GM19468 (cell line): ENCODE measurements around the gene ELAVL3.
"Not testable (repeated sequence)": the region's sequence is repeated elsewhere in the genome, so short reads cannot be mapped to it uniquely, and the experiment has no call there.

Source experiments
- ATAC-seq: cut with Tn5 transposase; IDR thresholded peaks from one replicate; pipeline ENCODE4 v1.9.1; 2021; ENCODE audit warnings: mild to moderate bottlenecking, moderate library complexity, moderate number of reproducible peaks; ENCODE audit not compliant: unreplicated experiment; ENCODE audit errors: extremely low read depth

The ELAVL3 gene

DNA sequence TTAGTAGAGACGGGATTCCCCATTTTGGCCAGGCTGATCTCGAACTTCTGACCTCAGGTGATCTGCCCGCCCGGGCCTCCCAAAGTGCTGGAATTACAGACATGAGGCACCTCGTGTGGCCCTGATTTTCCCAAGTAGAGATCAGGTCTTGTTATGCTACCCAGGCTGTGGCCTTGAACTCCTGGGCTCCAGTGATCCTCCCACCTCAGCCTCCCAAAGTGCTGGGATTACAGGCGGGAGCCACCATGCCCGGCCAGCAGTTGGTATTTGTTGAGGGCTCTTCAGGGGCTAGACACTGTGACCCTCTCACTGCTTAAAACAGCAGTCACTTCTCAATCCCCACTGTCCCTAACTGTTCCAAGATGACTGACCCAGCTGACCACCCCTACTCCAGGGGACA, 8.5 kb upstream of the ELAVL3 start:
- no peak for ATAC-seq

DNA sequence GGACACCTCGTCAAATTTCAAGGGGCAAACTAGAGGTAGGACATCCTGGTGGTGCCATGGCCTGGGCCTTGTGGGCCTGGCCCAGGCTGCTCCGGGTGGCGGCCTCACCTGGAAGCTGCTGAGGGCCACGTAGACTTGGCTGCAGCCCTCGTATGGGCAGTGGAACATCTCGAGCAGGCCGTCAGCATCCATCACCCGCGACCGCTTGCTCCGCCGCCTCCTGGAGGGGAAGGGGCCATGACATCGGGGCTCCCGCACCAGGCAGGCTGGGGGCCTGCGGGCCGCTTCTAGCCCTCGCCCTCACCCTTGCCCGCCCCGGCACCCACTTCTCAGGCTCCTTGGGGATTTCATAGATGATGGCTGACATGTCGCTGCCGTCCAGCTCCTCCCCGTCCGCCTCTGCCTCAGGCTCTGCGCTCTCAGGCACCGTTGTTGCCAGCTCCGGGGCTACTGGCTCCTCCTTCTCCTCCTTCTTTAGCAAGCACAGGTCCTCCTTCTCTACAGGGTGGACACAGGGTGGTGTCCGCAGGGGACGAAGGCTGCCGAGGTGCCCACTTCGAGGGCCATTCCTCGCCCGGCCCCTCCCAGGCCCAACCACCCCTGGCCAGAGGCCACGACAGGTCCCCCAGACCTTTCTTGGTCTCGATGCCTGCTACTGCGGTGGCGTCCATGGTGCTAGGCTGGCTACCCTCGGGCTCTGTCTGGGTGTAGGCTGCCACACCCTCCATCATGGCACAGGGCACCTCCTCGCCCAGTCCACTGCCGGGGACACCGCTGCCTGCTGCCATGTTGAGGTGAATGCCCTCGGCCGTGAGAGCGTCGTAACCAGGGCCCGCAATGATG, 6.0 kb upstream of the ELAVL3 start:
- ATAC-seq = no peak

GRCh38 chr19:11485245-11485837, 4.5 kb upstream of the ELAVL3 start:
- ATAC-seq = no peak

- ATAC-seq = no peak
Observed at GRCh38 chr19:11483366-11484111, 2.7 kb upstream of the ELAVL3 start.

DNA sequence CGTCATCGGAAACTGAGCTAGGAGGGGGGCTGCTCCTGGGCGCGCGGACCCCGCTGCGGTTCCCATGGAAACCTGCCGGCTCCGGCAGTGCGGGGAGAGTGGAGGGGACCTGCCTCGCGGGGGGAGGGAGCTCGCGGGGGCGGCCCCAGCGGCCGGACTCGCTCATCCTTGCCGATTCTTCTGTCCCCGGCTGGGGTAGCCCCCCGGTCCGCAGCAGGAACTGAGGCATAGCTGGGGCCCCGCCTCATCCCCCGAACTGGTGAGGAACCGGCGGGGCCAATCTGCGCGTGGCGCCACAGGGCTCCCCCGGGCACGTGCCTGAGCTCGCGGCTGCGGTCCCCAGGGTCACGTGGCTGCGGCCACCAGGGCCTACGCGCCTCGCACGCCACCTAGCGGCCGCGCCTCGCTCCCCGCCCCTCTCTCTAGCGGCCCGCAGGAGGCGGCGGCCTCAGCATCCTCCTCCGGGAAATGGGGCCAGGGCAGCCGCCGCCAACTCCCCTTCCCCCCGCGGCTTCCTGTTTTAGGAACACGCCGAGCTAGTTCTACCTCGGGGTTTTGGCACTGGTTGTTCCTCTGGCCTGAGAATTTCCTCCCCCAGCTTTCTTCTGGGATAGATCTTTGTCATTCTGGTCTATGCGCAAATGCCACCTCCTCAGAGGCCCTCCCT, 1.7 kb upstream of the ELAVL3 start:
- ATAC-seq = peak; percentile 35

DNA sequence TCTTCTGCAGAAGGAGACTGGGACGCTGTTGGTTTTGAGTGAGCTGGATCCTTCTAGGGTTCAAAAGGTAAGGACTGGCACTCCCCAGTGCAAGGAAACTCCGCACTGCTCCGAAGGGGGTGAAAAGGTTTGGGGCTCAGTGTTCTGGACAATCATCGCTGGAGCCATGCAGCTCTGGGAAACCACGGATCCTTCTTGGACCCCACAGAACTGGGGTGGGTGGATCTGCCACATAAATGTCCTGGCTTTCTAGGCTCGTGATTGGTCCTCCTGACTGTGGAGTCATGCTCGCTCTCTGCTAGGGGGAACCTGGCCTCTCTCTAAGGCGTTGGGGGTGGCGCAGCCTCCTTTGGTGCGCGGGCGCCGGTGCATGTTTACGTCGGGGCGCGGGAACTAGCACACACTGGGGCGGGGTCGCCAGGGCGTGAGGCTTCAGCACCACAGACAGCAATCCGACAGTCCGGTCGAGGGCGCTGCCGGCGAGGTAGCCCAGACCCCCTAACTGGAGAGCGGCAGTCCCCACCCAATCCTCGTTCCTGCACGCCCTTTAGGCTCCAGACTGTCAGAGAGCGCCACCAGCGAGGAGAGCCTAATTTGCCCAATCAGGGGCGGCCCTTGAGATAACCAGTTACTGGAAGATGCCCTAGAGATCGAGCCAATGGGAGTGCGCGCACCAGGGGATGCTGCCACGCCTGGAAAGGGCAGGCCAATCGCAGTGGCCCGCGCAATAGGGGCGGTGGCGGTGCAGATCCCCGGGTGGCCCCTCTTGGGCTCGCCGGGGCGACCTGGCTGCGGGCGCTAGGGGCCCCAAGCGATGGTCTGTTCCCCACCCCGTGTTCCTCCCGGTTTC, 913 bp upstream of the ELAVL3 start:
- no peak for ATAC-seq

DNA sequence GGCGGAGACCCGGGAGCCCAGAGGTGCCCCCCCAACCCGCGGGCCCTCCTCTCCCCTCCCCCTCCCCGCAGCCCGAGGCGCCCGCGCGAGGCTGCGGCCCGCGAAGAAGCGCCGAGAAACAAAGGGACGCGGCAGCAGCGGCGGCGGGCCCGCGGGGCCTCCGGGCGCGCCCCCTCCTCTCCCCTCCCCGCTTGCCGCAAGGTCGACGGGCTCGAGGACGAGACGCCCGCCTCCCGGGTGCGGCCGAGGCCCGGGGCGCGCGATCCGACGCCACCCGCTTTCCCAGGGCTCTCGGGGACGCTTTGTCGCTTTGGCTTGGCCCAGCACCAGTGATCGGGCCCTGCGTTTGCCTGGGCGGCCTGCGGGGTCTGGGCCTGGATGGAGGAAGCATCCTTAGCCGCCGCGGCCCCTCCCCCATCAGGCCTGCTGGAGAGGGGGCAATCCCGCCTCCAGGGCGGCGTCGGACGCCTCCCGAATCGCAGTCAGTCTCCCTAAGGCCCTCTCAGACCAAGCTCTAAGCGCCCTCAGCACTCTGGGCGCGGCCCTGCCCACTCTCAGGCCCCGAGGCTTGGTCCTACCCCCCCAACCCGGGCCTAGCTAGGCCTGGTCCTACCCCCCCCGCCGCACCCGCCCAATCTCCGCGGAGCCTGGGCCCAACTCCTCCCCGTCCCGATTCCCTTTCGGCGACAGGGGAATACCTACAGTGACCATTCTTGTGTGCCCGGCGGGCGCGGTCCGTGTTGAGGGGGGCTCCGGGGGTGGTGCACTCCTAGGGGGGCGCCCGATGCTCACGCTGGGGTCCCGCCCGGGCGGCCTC, 740 bp downstream of the ELAVL3 start:
- no peak for ATAC-seq

GRCh38 chr19:11479090-11479897, 1.6 kb downstream of the ELAVL3 start:
- ATAC-seq = no peak

DNA sequence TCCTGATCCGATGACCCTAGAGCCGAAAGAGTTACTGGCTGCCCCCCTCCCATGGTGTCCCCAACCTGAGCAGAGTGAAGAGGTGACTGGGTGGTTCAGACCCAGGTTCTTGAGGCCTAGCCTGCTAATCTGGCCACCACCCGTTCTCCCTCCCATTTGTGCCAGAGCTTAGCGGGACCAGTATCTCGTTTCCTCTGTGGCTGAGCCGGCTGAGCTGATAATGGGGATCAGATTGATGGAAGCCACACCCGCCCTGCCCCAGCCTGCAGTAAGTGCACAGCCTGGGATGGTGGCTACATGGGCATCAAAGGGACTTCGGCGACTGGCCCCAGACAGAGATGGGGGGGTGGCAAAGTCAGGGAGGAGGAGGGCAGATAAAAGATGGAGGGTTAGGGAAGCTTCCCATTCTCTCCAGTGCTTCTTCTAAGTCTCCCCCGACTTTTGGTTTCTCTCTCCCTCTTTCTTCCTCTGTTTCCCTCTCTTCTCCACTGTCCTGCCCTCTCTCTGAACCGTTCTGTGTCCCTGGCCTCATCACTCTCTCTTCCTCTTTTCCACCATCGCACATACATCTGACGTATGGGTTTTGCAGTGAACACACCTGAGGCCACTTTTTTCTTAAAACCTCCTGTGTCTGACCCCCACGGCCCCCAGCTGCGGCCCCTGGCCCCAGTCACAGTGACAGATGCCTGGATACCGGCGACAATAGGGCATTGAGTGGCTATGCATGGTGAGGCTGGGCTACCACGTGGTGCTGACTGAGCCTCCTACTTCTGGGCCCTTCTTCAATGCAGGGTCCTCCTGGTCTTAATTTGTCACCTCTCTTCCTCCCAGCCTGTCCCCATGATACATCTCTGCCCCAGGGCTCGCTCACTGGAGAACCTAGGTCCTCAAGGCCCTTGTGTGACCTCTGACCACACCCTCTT, 2.4 kb downstream of the ELAVL3 start:
- ATAC-seq = no peak

DNA sequence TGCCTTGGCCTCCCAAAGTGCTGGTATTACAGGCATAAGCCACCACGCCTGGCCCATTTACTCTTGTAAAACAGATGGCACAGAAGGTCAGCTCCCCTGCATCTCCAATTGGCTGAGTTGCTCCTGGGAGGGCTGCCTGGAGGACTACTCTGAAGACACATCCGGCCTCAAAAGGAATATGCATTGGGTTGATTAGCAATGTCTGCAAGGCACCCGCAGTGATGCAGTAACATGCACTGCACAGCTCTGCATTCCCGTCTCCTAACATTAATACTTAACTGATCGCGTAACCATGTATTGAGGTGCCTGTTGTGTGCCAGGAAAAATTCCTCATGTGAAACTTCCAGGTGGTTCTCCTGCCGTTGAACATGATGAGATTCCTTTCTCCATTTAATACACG, 5.0 kb downstream of the ELAVL3 start:
- ATAC-seq = no peak

DNA sequence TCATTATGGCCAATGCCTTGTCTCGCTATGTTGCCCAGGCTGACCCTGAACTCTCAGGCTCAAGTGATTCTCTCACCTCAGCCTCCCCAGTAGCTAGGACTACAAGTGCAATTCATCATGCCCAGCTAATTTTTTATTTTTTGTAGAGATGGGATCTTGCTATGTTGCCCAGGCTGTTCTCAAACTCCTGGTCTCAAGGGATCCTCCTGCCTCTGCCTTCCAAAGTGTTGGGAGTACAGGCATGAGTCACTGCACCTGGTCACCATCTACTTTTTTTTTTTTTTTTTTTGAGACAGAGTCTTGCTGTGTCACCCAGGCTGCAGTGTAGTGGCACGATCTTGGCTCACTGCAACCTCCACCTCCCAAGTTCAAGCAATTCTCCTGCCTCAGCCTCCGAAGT, 5.5 kb downstream of the ELAVL3 start:
- not testable (repeated sequence) for ATAC-seq

GRCh38 chr19:11473725-11474124, 7.1 kb downstream of the ELAVL3 start:
- no peak for ATAC-seq

GRCh38 chr19:11468266-11468845, 12.5 kb downstream of the ELAVL3 start:
- ATAC-seq = not testable (repeated sequence)

DNA sequence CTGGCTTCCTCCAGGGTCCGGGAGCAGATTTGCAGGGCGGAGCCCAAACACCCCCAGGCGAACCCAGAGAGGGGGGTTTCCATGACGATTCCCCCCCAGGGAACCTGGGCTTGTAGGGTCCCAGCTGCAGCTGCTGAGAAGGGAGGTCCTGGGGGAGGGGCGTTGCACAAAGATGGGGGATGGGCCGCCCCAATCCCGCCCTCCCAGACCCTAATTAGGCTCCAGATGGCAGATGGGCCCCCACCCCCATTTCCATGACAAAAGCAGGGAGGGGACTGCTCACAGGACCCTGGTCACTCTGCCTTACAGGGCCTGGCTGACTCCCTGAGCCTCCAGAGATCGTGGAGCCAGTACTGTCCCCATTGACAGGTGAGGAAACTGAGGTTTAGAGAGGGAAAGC, 15.2 kb downstream of the ELAVL3 start:
- no peak for ATAC-seq

DNA sequence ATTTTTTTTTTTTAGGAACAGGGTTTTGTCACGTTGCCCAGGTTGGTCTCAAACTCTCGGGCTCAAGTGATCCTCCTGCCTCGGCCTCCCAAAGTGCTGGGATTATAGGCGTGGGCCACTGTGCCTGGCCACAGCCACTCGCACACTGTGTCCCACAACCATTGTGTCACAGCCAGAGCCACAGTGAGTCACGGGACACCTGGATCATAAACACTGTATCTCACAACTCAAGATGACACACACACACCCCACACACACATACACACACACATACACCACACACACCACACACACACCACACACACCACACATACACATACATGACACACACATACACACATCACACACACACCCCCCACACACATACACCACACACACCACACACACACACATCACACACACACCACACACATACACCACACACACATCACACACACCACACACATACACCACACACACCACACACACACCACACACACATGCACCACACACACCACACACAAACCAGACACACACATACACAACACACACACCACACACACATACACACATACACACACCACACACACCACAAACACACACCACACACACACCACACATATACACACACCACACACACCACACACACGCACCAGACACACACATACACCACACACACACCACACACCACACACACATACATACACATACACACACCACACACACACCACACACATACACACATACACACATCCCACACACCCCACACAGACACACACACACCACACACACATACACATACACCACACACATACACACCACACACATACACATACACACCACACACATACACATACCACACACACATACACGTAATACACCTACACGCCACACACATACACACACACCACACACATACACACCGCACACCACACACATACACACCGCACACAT, 16.2 kb downstream of the ELAVL3 start:
- ATAC-seq = no peak

- ATAC-seq = no peak
Observed at GRCh38 chr19:11463391-11463790, 17.5 kb downstream of the ELAVL3 start.
